GM21360 (cell line): ENCODE results near the gene GANAB.

Experiments
- ATAC-seq: cut with Tn5 transposase; IDR thresholded peaks from one replicate; pipeline ENCODE4 v1.9.1; 2021; ENCODE audit warnings: mild to moderate bottlenecking, moderate library complexity; ENCODE audit not compliant: unreplicated experiment

The GANAB gene

DNA sequence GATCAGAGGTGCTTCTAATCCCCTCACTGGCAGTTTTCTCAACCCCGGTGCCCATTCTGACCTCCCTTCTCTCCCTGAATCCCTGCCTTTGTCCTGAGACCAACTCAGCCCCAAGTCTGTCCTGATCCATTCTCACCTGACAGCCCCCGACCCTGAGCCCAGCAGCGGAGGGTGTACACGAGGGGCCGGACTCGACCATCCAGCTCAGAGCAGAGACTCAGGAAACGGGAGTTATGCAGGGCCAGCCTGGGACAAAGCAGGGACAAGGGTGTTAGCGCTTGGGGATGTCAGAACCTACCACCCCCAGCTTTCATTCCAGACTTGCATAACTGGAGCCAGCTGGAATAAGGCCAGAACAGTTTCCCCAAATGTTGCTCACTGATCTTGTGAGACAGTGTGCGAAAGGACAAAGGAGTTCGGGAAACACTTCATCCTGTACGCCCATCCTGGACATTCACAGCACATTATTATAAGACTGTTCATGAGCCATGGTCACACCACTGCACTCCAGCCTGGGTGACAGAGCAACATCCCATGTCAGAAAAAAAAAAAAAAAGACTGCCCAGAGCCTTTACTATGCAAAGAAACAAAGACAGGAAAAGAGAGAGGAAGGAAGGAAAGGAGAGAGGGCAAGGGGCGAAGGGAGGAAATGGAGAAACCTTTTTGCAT lies 69.2 kb downstream of the GANAB start:
- ATAC-seq, result no peak

DNA sequence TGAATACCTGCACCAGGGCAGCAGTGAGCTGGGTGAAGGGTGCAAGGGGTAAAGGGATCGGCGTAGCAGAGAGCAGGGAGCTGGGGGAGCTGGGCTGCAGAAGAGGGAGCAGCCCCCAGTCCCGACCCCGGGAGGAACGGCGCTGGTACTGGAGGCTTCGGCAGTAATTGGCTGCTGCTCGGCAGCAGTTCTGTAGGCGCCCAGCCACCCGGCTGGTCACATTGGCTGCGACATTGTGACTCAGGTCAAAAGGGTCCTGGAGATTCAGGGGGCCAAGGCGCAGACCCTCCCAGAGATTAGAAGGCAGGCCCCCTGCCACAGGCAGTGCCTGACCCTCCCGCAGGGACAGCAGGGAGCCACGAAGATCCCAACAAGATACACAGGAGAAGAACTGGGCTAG lies 70.6 kb downstream of the GANAB start:
- ATAC-seq, result no peak

DNA sequence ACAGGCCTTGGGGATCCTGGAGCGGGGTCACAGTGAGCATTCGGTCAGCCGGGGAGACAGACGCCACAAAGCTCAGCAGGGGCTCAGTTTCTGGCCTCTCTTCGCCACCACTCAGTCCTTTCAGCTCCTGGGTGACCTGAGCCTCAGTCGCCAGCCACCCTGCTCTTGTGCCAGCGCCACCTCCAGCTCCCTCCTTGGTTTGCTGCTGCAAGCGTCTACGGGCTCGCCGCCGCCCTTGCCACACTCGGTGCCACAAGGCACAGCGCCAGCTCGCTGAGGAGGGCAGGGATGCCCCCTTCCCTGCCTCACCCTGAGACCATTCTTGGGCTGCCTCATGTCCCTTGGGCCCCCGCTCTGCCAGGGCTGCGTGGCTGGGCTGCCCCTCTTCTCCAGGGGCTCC lies 71.3 kb downstream of the GANAB start:
- no peak for ATAC-seq
